Measurements from ENCODE around the gene COBLL1.

COBLL1 gene

DNA sequence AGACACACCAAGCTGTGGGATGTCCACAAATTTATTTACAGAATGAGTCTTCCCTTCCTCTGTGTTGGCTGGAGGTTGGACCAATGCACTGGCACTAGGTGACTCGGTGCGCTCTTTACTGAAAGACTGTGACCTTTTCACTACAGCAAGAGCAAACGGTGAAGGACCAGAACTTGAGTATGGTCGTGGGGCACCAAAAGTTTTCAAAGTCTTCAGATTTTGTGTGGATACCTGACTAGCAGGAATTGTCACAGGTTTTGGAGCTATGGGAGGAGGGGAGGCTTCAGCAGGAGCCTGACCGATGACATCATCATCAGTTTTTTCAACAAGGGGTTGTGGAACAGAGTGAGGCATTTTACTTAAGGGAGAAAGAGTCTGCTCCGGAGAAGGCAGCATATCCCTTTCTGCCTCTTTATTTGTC, 147.3 kb downstream of the COBLL1 start:
- no peak for TF ChIP-seq CTCF (IDR thresholded peaks at IDR 0.05; ENCODE audit: control insufficient read depth, insufficient read depth, low read depth, low read length, missing control alignments)
- no peak for DNase-seq (ENCODE audit: low read depth)
- H3K4me3 ChIP-seq (ENCODE audit: control insufficient read depth, low read depth, low read length), result no peak overlapping the region

DNA sequence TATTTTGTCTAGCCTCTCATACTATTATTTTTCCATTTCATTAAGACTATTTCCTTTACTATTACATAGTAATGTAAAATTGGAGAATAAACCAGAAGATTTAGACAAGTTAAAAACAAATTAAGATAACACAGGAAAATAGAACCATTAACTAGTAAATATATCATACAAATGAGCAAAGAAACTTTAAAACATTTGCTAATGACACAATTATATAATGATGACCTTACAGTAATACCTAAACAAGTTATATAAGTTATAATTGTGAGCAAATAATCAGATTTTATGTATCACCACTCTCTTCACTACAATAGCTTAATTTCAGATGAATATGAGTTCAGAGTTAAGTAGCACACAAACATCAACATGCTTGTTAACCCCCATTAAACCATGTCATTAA, 147.8 kb downstream of the COBLL1 start:
- H3K4me3 ChIP-seq (ENCODE audit: control insufficient read depth, low read depth, low read length), result no peak overlapping the region
- no peak for DNase-seq (ENCODE audit: low read depth)
- TF ChIP-seq CTCF (IDR thresholded peaks at IDR 0.05; ENCODE audit: control insufficient read depth, insufficient read depth, low read depth, low read length, missing control alignments), result no peak

- H3K4me3 ChIP-seq (ENCODE audit: control insufficient read depth, low read depth, low read length), result no peak overlapping the region
- DNase-seq (ENCODE audit: low read depth), result no peak
- no peak for TF ChIP-seq CTCF (IDR thresholded peaks at IDR 0.05; ENCODE audit: control insufficient read depth, insufficient read depth, low read depth, low read length, missing control alignments)
These were observed 148.2 kb downstream of the COBLL1 start for GRCh38 chr2:164693390-164693789.

GRCh38 chr2:164692958-164693357, 148.7 kb downstream of the COBLL1 start:
- no peak for DNase-seq (ENCODE audit: low read depth)
- H3K4me3 ChIP-seq (ENCODE audit: control insufficient read depth, low read depth, low read length), result no peak overlapping the region
- no peak for TF ChIP-seq CTCF (IDR thresholded peaks at IDR 0.05; ENCODE audit: control insufficient read depth, insufficient read depth, low read depth, low read length, missing control alignments)

DNA sequence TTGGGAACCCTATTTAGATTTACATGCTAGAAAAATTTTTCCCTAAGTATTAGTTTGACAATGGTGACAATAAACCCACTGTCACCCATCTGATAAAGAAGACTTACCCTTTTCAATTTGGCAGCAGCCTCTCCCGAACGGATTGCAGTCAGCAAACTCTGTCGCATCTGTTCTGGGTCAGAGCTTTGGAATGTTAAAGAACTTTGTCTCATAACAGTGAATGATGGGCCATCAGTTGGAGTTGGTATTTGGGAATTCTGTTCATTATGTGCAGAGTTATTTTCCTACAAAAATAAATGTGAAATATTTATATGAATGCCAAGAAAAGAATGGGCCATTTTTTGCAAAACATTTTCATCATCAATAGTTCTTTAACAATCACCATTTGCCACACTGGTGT, 149.5 kb downstream of the COBLL1 start:
- no peak overlapping the region for H3K4me3 ChIP-seq (ENCODE audit: control insufficient read depth, low read depth, low read length)
- TF ChIP-seq CTCF (IDR thresholded peaks at IDR 0.05; ENCODE audit: control insufficient read depth, insufficient read depth, low read depth, low read length, missing control alignments), result no peak
- no peak for DNase-seq (ENCODE audit: low read depth)

DNA sequence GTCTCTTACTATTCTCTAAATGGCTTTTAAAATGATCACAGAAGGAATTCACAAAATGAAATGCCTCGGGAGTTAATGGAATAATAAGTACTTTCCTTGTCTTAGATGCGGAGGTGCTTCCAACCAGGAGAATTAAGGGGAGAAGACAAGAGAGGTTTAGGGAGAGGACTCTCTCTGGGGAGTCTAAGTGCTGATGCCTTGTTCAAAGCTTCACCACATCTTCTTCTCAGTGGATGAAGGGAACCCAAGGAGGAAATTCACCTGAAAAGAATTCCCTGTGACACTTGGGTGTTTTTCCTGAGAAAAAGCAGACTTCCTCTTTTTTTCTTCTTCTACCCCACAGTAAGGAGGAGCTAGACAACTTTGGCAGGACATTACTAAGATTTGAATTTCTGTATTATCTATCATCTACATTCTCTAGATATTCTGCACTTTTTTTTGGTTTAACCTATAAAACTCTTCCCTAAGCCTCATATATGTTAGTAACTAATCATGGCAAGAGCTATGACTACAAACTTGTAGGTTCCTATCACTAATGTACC, 150.2 kb downstream of the COBLL1 start:
- no peak for TF ChIP-seq CTCF (IDR thresholded peaks at IDR 0.05; ENCODE audit: control insufficient read depth, insufficient read depth, low read depth, low read length, missing control alignments)
- H3K4me3 ChIP-seq (ENCODE audit: control insufficient read depth, low read depth, low read length), result no peak overlapping the region
- no peak for DNase-seq (ENCODE audit: low read depth)

DNA sequence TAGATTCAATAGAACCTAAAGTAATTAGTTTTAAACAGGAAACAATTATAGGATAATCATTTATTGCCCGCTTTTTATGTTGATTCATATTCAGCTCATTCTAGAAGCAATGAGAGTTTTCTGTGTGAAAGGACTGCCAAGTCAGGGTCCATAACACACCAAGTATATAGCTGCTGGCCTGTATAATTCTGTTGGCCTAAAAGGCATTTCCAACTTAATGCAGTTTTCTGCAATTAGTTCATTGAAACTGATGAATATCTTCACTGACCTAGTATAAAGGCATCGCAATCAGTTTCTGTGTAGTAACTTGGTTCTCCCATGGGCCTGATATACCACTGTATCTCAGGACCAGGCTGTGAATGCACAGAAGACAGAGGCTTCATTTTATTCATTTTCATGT, 151.3 kb downstream of the COBLL1 start:
- no peak for TF ChIP-seq CTCF (IDR thresholded peaks at IDR 0.05; ENCODE audit: control insufficient read depth, insufficient read depth, low read depth, low read length, missing control alignments)
- no peak for DNase-seq (ENCODE audit: low read depth)

More for the DNA sequence above, 151.3 kb downstream of the COBLL1 start:
- no peak overlapping the region for H3K4me3 ChIP-seq (ENCODE audit: control insufficient read depth, low read depth, low read length)

All from AG09309 (cell line).